HepG2 (cell line): ENCODE data around the gene GAPT. TPM values are rescaled to one million over a fixed set of nuclear protein-coding genes. Genes with fewer than 3 reads are reported as not detected.
A peak's percentile ranks its signal among the peaks of the same experiment; 100 is the strongest.

Source experiments
- ETV5 ChIP-seq: IDR thresholded peaks from 2 replicates; pipeline ENCODE4 v1.6.1; 2018; ENCODE audit warnings: missing biosample characterization, missing genetic modification reagents, inconsistent platforms, borderline replicate concordance
- FOXA1 ChIP-seq, 2 experiments: fragments of 450-650 bp in 1 of 2; sonication (generic) in 1 of 2; formaldehyde crosslinking in 1 of 2; IDR thresholded peaks; 2 replicates each; pipeline versions ENCODE4 v1.4.0 to v1.6.1; 2016 to 2020; ENCODE audit warnings: missing genetic modification reagents in 1 of 2
- FOXK2 ChIP-seq: fragments of 450-650 bp; IDR thresholded peaks from 2 replicates; pipeline ENCODE4 v1.6.1; 2016
- KDM5A ChIP-seq: fragments of 200-600 bp; sonication (generic); IDR thresholded peaks from 2 replicates; pipeline ENCODE4 v1.7.0; 2018; ENCODE audit warnings: antibody characterized with exemption, mild to moderate bottlenecking, low read length, borderline replicate concordance
- KLF11 ChIP-seq: IDR thresholded peaks from 2 replicates; pipeline ENCODE4 v1.6.1; 2016; ENCODE audit warnings: missing compliant biosample characterization
- KMT2B ChIP-seq: IDR thresholded peaks from 2 replicates; pipeline ENCODE4 v1.6.1; 2016; ENCODE audit warnings: missing genetic modification reagents, missing compliant biosample characterization
- MIER3 ChIP-seq: IDR thresholded peaks from 2 replicates; pipeline ENCODE4 v1.6.1; 2016; ENCODE audit warnings: missing compliant biosample characterization, borderline replicate concordance
- NAIF1 ChIP-seq: sonication (generic); formaldehyde crosslinking; IDR thresholded peaks from 2 replicates; pipeline ENCODE4 v1.5.0; 2020; ENCODE audit warnings: mild to moderate bottlenecking, missing genetic modification reagents, borderline replicate concordance
- NFIC ChIP-seq: IDR thresholded peaks from 2 replicates; pipeline ENCODE4 v1.6.1; 2012; ENCODE audit warnings: mild to moderate bottlenecking, low read length, inconsistent platforms
- TCF7 ChIP-seq: sonication (generic); IDR thresholded peaks from 2 replicates; pipeline ENCODE4 v1.6.1; 2016; ENCODE audit warnings: antibody characterized with exemption, low read depth
- WIZ ChIP-seq: sonication (generic); formaldehyde crosslinking; IDR thresholded peaks from 2 replicates; pipeline ENCODE4 v1.5.1; 2020; ENCODE audit warnings: mild to moderate bottlenecking, missing genetic modification reagents
- YEATS4 ChIP-seq: sonication (generic); formaldehyde crosslinking; IDR thresholded peaks from 2 replicates; pipeline ENCODE4 v1.4.0; 2020; ENCODE audit warnings: missing genetic modification reagents, borderline replicate concordance
- ZNF136 ChIP-seq: sonication (generic); formaldehyde crosslinking; IDR thresholded peaks from 2 replicates; pipeline ENCODE4 v1.8.1; 2022; ENCODE audit warnings: low read depth, mild to moderate bottlenecking, moderate library complexity, missing genetic modification reagents
- ZNF33A ChIP-seq: sonication (generic); formaldehyde crosslinking; IDR thresholded peaks from 2 replicates; pipeline ENCODE4 v1.5.1; 2020; ENCODE audit warnings: missing genetic modification reagents, mild to moderate bottlenecking, moderate library complexity, borderline replicate concordance
- ZNF430 ChIP-seq: sonication (generic); formaldehyde crosslinking; IDR thresholded peaks from 2 replicates; pipeline ENCODE4 v1.9.0; 2021; ENCODE audit warnings: mild to moderate bottlenecking, missing genetic modification reagents
- ZNF644 ChIP-seq: IDR thresholded peaks from 2 replicates; pipeline ENCODE4 v1.6.1; 2016; ENCODE audit warnings: low read depth
- ZNF678 ChIP-seq: sonication (generic); formaldehyde crosslinking; IDR thresholded peaks from 2 replicates; pipeline ENCODE4 v1.4.0; 2020; ENCODE audit warnings: mild to moderate bottlenecking, missing genetic modification reagents
- ZNF83 ChIP-seq: sonication (generic); formaldehyde crosslinking; IDR thresholded peaks from 2 replicates; pipeline ENCODE4 v1.4.0; 2020; ENCODE audit warnings: missing genetic modification reagents, mild to moderate bottlenecking, borderline replicate concordance
- ZSCAN20 ChIP-seq: sonication (generic); formaldehyde crosslinking; IDR thresholded peaks from 2 replicates; pipeline ENCODE4 v1.4.0; 2020; ENCODE audit warnings: missing genetic modification reagents, mild to moderate bottlenecking, borderline replicate concordance
- polyA plus RNA-seq, 8 experiments: library from polyadenylated mRNA; depleted of rRNA in 3 of 8; stranded (reverse) in 7 of 8; unstranded in 1 of 8; fragments of >200 nt; fragmentation: Illumina TruSeq in 4 of 8; extraction: Trizol in 4 of 8; gene quantifications; 2 replicates each; pipeline versions ENCODE4 v1.2.1 to v1.2.3, GENCODE V29; 2011 to 2016; ENCODE audit warnings: low read depth in 4 of 8, missing spikeins in 1 of 8, mixed read lengths in 1 of 8; ENCODE audit not compliant: insufficient read depth in 1 of 8
- total RNA-seq, 5 experiments: library from RNA; depleted of rRNA; stranded (reverse); fragments of >200 nt; fragmentation: Illumina TruSeq; extraction: Trizol; gene quantifications; 2 replicates each; pipeline ENCODE4 v1.2.3, GENCODE V29; 2016; ENCODE audit warnings: low read depth in 1 of 5
- TF ChIP-seq, protein P1 (sequence below): sonication (generic); formaldehyde crosslinking; IDR thresholded peaks from 2 replicates; pipeline ENCODE4 v1.5.1; 2020; ENCODE audit warnings: mild to moderate bottlenecking, missing genetic modification reagents, borderline replicate concordance
- TF ChIP-seq, protein P2 (sequence below): sonication (generic); formaldehyde crosslinking; IDR thresholded peaks from 2 replicates; pipeline ENCODE4 v1.9.0; 2022; ENCODE audit warnings: missing genetic modification reagents, mild to moderate bottlenecking, borderline replicate concordance
- TF ChIP-seq, protein P3 (sequence below): sonication (generic); formaldehyde crosslinking; IDR thresholded peaks from 2 replicates; pipeline ENCODE4 v1.8.1; 2023; ENCODE audit warnings: mild to moderate bottlenecking, moderate library complexity, missing genetic modification reagents
- TF ChIP-seq, protein P4 (sequence below): fragments of 450-650 bp; IDR thresholded peaks from 2 replicates; pipeline ENCODE4 v1.6.1; 2017; ENCODE audit warnings: mild to moderate bottlenecking

GAPT gene
- total and polyA plus RNA-seq, 2 of the 13 experiments (the other 11 are each of a cell fraction or from before 2014, with no cell fraction given): not detected

DNA sequence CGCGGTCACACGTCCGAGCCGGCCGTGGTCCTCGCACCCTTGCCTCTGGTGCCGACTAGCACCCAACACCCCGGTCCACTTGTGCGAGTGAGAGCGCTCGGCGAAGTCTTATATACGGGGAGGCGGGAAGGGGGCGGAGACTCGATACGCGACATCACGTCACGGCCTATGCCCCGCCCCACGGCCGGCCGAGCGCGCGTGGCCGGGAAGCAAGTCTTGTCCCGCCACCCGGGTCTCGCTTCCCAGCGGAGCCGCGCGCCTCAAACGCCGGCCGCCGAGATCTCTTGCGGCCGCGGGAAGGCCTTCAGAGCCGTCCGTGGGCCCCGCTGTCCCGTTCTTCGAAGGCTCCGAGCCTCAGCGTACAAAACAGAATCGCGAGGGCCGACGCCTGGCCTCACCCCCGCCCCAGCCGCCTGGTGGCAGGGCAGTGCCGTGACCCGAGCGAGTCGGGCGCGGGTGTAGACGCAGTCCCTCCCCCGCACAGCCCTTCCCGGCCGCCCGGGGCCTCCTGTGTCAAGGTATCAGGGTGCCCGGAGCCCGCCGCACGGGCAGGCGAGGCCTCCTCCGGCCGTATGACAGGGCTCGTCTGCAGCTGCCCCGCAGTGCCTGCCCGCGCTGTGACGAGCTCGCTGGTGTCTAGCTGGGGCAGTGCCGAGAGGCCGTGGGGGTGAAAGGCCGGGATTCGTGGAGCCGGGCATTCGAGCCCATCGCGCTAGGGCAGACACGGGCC lies 31.1 kb upstream of the GAPT start, which contains the start of gene PLK2 (continued):
- TF ChIP-seq KMT2B (CRISPR knock-in tag) (peak; percentile 10; the same call in 1 of the 2 replicates), FOXA1 (IDR thresholded peaks at IDR 0.05) (no peak), FOXA1 (CRISPR knock-in tag; IDR thresholded peaks at IDR 0.05) (no peak), ZNF83 (CRISPR knock-in tag) (no peak), NAIF1 (CRISPR knock-in tag) (no peak), TCF7 (no peak), WIZ (no peak), ZNF644 (CRISPR knock-in tag) (no peak), FOXK2 (no peak), ZSCAN20 (CRISPR knock-in tag) (peak; percentile 100), MIER3 (no peak), NFIC (no peak), ETV5 (CRISPR knock-in tag) (no peak), KDM5A (no peak), ZNF430 (no peak; the same call in 1 of the 2 replicates), ZNF33A (CRISPR knock-in tag) (no peak), ZNF678 (CRISPR knock-in tag) (no peak), YEATS4 (CRISPR knock-in tag) (peak; percentile 18; the same call in 1 of the 2 replicates), ZNF136 (CRISPR knock-in tag) (no peak), KLF11 (CRISPR knock-in tag) (0 out of 2 replicates have a peak, but pooled peaks have one; percentile 70)
- TF ChIP-seq, protein P1, sequence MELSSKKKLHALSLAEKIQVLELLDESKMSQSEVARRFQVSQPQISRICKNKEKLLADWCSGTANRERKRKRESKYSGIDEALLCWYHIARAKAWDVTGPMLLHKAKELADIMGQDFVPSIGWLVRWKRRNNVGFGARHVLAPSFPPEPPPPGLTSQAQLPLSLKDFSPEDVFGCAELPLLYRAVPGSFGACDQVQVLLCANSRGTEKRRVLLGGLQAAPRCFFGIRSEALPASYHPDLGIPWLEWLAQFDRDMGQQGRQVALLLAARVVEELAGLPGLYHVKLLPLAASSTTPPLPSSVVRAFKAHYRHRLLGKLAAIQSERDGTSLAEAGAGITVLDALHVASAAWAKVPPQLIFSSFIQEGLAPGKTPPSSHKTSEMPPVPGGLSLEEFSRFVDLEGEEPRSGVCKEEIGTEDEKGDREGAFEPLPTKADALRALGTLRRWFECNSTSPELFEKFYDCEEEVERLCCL (CRISPR knock-in tag): 0 out of 2 replicates have a peak, but pooled peaks have one; percentile 77
- TF ChIP-seq, protein P2, sequence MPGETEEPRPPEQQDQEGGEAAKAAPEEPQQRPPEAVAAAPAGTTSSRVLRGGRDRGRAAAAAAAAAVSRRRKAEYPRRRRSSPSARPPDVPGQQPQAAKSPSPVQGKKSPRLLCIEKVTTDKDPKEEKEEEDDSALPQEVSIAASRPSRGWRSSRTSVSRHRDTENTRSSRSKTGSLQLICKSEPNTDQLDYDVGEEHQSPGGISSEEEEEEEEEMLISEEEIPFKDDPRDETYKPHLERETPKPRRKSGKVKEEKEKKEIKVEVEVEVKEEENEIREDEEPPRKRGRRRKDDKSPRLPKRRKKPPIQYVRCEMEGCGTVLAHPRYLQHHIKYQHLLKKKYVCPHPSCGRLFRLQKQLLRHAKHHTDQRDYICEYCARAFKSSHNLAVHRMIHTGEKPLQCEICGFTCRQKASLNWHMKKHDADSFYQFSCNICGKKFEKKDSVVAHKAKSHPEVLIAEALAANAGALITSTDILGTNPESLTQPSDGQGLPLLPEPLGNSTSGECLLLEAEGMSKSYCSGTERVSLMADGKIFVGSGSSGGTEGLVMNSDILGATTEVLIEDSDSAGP: peak; percentile 75; the same call in 1 of the 2 replicates
- TF ChIP-seq, protein P3, sequence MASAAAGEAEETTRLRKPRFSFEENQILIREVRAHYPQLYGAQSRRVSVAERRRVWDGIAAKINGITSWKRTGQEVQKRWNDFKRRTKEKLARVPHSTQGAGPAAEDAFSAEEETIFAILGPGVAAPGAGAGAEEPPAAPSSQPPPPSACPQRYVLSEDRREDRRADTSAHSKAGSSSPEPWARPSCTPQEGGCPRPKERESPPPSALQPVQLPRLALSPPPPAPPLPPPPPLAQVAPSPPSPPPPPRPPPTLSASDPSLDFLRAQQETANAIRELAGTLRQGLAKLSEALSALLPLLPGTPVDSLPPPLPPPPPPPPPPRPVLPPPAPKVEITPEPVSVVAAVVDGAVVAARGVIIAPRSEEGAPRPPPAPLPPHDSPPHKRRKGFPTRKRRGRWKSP: peak; percentile 50; the same call in 1 of the 2 replicates
- TF ChIP-seq, protein P4, sequence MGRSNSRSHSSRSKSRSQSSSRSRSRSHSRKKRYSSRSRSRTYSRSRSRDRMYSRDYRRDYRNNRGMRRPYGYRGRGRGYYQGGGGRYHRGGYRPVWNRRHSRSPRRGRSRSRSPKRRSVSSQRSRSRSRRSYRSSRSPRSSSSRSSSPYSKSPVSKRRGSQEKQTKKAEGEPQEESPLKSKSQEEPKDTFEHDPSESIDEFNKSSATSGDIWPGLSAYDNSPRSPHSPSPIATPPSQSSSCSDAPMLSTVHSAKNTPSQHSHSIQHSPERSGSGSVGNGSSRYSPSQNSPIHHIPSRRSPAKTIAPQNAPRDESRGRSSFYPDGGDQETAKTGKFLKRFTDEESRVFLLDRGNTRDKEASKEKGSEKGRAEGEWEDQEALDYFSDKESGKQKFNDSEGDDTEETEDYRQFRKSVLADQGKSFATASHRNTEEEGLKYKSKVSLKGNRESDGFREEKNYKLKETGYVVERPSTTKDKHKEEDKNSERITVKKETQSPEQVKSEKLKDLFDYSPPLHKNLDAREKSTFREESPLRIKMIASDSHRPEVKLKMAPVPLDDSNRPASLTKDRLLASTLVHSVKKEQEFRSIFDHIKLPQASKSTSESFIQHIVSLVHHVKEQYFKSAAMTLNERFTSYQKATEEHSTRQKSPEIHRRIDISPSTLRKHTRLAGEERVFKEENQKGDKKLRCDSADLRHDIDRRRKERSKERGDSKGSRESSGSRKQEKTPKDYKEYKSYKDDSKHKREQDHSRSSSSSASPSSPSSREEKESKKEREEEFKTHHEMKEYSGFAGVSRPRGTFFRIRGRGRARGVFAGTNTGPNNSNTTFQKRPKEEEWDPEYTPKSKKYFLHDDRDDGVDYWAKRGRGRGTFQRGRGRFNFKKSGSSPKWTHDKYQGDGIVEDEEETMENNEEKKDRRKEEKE: no peak
